Neural progenitor cell (in vitro differentiated cells): ENCODE data around the gene RGS7. TPM values are rescaled to one million over a fixed set of nuclear protein-coding genes. Genes with fewer than 3 reads are reported as not detected.
A peak's percentile ranks its signal among the peaks of the same experiment; 100 is the strongest.

ENCODE experiments used
- DNase-seq: peaks from one replicate; pipeline ENCODE4 v3.0.0-alpha.2; 2016; ENCODE audit warnings: low spot score
- H2AFZ ChIP-seq: fragments of 200-600 bp; sonication (generic); replicated peaks from 2 replicates; pipeline ENCODE4 v1.6.1; 2016; ENCODE audit warnings: antibody characterized with exemption
- H3F3A ChIP-seq: fragments of 200-600 bp; sonication (generic); 2 replicates; pipeline ENCODE4 v1.6.1; 2016; ENCODE audit warnings: antibody characterized with exemption, low read depth
- H3K27ac ChIP-seq: fragments of 200-600 bp; sonication (generic); 2 replicates; pipeline ENCODE4 v1.5.1; 2016; ENCODE audit warnings: mild to moderate bottlenecking
- H3K27me3 ChIP-seq: fragments of 200-600 bp; sonication (generic); 2 replicates; pipeline ENCODE4 v1.6.1; 2016; ENCODE audit warnings: mild to moderate bottlenecking, moderate library complexity
- H3K36me3 ChIP-seq: fragments of 200-600 bp; sonication (generic); 2 replicates; pipeline ENCODE4 v1.5.1; 2016
- H3K4me1 ChIP-seq: fragments of 200-600 bp; sonication (generic); 2 replicates; pipeline ENCODE4 v1.6.1; 2016; ENCODE audit warnings: mixed run types
- H3K4me2 ChIP-seq: fragments of 200-600 bp; sonication (generic); 2 replicates; pipeline ENCODE4 v1.6.1; 2016
- H3K4me3 ChIP-seq: fragments of 200-600 bp; sonication (generic); 2 replicates; pipeline ENCODE4 v1.5.1; 2016
- H3K79me2 ChIP-seq: fragments of 200-600 bp; sonication (generic); 2 replicates; pipeline ENCODE4 v1.6.1; 2016; ENCODE audit warnings: low read depth
- H3K9ac ChIP-seq: fragments of 200-600 bp; sonication (generic); 2 replicates; pipeline ENCODE4 v1.6.1; 2016
- H3K9me3 ChIP-seq: fragments of 200-600 bp; sonication (generic); 2 replicates; pipeline ENCODE4 v1.5.1; 2016; ENCODE audit warnings: low read depth
- H4K20me1 ChIP-seq: fragments of 200-600 bp; sonication (generic); 2 replicates; pipeline ENCODE4 v1.6.1; 2016; ENCODE audit warnings: low read depth
- H3K27ac Mint-ChIP-seq: 3 replicates; pipeline ENCODE4 v1.8.0; 2021; ENCODE audit warnings: mixed read lengths
- H3K27me3 Mint-ChIP-seq: 2 replicates; pipeline ENCODE4 v1.8.0; 2022; ENCODE audit warnings: low read depth, mild to moderate bottlenecking, inconsistent platforms, moderate library complexity, mixed read lengths; ENCODE audit not compliant: insufficient read depth
- H3K36me3 Mint-ChIP-seq: 3 replicates; pipeline ENCODE4 v1.8.0; 2021; ENCODE audit warnings: mixed read lengths
- H3K4me1 Mint-ChIP-seq: 3 replicates; pipeline ENCODE4 v1.8.0; 2021; ENCODE audit warnings: mixed read lengths
- H3K4me3 Mint-ChIP-seq: 3 replicates; pipeline ENCODE4 v1.8.0; 2021; ENCODE audit warnings: mild to moderate bottlenecking, moderate library complexity, mixed read lengths
- H3K9me3 Mint-ChIP-seq: 3 replicates; pipeline ENCODE4 v1.8.0; 2020; ENCODE audit warnings: mixed read lengths
- EZH2 ChIP-seq: fragments of 200-600 bp; sonication (generic); IDR thresholded peaks from 2 replicates; pipeline ENCODE4 v1.6.1; 2017; ENCODE audit warnings: antibody characterized with exemption, mild to moderate bottlenecking, moderate library complexity
- EZH2phosphoT487 ChIP-seq: fragments of 200-600 bp; sonication (generic); IDR thresholded peaks from 2 replicates; pipeline ENCODE4 v1.6.1; 2017; ENCODE audit warnings: antibody characterized with exemption
- total RNA-seq: library from RNA; depleted of rRNA; stranded (reverse); fragments of >200 nt; gene quantifications from 2 replicates; pipeline ENCODE4 v1.2.3, GENCODE V29; 2015; ENCODE audit warnings: low replicate concordance
- TF ChIP-seq, protein P1 (sequence below): fragments of 200-600 bp; sonication (generic); IDR thresholded peaks from 2 replicates; pipeline ENCODE4 v1.5.1; 2017; ENCODE audit warnings: antibody characterized with exemption, mild to moderate bottlenecking

Gene RGS7
- total RNA-seq, 1 donor from 2014 or later, result not detected

DNA sequence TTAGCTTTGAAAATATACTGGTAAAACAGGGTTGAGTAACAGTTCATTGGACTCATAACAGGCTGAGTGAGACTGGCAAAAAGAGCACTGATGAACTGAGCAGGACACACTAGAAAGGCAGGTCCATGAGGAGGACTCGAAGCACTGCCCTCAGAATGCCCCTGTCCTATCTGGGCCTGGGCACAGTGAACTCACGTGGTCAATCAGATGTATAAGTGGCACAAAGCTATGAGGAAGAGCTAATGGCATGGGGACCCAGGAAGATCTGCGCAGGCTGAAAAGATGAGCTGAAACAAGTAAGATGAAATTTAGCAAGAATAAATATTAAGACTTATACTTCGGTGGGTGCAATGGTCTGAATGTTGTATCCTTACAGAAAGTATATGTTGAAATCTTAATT, 9.2 kb upstream of the RGS7 start:
- no peak overlapping the region for H2AFZ ChIP-seq
- no peak for TF ChIP-seq EZH2
- TF ChIP-seq, protein P1, sequence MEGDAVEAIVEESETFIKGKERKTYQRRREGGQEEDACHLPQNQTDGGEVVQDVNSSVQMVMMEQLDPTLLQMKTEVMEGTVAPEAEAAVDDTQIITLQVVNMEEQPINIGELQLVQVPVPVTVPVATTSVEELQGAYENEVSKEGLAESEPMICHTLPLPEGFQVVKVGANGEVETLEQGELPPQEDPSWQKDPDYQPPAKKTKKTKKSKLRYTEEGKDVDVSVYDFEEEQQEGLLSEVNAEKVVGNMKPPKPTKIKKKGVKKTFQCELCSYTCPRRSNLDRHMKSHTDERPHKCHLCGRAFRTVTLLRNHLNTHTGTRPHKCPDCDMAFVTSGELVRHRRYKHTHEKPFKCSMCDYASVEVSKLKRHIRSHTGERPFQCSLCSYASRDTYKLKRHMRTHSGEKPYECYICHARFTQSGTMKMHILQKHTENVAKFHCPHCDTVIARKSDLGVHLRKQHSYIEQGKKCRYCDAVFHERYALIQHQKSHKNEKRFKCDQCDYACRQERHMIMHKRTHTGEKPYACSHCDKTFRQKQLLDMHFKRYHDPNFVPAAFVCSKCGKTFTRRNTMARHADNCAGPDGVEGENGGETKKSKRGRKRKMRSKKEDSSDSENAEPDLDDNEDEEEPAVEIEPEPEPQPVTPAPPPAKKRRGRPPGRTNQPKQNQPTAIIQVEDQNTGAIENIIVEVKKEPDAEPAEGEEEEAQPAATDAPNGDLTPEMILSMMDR, result no peak
- no peak for TF ChIP-seq EZH2phosphoT487
- no peaks in the 10 kb centered on the region for H3K4me1 ChIP-seq
- no peaks in the 10 kb centered on the region for H4K20me1 ChIP-seq
- DNase-seq, result no peak
- no peaks in the 10 kb centered on the region for H3K4me1 Mint-ChIP-seq
- no peaks in the 10 kb centered on the region for H3K36me3 Mint-ChIP-seq
- H3K27ac ChIP-seq, result no peak overlapping the region
- H3K36me3 ChIP-seq, result no peaks in the 10 kb centered on the region
- no peaks in the 10 kb centered on the region for H3K27me3 ChIP-seq
- H3K27ac Mint-ChIP-seq, result no peak overlapping the region
- no peak overlapping the region for H3K4me2 ChIP-seq
- no peak overlapping the region for H3K4me3 ChIP-seq
- no peak overlapping the region for H3K4me3 Mint-ChIP-seq
- no peaks in the 10 kb centered on the region for H3K79me2 ChIP-seq
- H3K27me3 Mint-ChIP-seq, result peaks cover 4% of the 10 kb centered on the region
- no peaks in the 10 kb centered on the region for H3K9me3 ChIP-seq
- H3K9ac ChIP-seq, result no peak overlapping the region
- H3K9me3 Mint-ChIP-seq, result peaks cover 2% of the 10 kb centered on the region
- H3F3A ChIP-seq, result no peaks in the 10 kb centered on the region

DNA sequence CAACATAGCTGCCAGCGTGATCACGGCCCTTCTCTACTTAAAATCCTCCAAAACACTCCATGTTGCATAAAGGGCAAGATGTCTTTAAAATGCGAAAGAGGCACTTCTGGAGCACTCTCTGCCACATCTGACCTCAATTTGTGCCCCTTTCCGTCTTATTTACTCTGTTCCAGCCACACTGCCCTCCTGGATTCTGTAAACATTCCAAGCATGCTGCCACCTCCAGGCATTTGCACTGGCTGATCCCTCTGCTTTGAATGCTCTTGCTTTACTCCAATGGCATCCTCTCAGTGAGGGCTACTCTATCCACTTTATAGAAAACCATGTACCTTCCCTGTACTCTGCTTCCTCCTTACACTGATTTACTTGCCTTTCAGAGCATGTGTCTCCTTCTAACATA, 5.3 kb upstream of the RGS7 start:
- peaks cover 8% of the 10 kb centered on the region for H3K4me1 ChIP-seq
- H3K27me3 ChIP-seq, result peaks cover 26% of the 10 kb centered on the region
- Mint-ChIP-seq H3K36me3 (no peaks in the 10 kb centered on the region), H3K4me3 (no peak overlapping the region), H3K4me1 (peaks cover 4% of the 10 kb centered on the region), H3K9me3 (peaks cover 2% of the 10 kb centered on the region), H3K27ac (no peak overlapping the region), H3K27me3 (peaks cover 9% of the 10 kb centered on the region)
- no peak overlapping the region for H2AFZ ChIP-seq
- H3K9me3 ChIP-seq, result no peaks in the 10 kb centered on the region
- TF ChIP-seq EZH2phosphoT487 (no peak), EZH2 (no peak)
- TF ChIP-seq, protein P1, result no peak
- H3F3A ChIP-seq, result peaks cover 10% of the 10 kb centered on the region
- DNase-seq, result no peak
- peaks cover 3% of the 10 kb centered on the region for H4K20me1 ChIP-seq
- H3K4me3 ChIP-seq, result no peak overlapping the region
- H3K27ac ChIP-seq, result no peak overlapping the region
- H3K4me2 ChIP-seq, result no peak overlapping the region
- no peaks in the 10 kb centered on the region for H3K79me2 ChIP-seq
- H3K9ac ChIP-seq, result no peak overlapping the region
- no peaks in the 10 kb centered on the region for H3K36me3 ChIP-seq

DNA sequence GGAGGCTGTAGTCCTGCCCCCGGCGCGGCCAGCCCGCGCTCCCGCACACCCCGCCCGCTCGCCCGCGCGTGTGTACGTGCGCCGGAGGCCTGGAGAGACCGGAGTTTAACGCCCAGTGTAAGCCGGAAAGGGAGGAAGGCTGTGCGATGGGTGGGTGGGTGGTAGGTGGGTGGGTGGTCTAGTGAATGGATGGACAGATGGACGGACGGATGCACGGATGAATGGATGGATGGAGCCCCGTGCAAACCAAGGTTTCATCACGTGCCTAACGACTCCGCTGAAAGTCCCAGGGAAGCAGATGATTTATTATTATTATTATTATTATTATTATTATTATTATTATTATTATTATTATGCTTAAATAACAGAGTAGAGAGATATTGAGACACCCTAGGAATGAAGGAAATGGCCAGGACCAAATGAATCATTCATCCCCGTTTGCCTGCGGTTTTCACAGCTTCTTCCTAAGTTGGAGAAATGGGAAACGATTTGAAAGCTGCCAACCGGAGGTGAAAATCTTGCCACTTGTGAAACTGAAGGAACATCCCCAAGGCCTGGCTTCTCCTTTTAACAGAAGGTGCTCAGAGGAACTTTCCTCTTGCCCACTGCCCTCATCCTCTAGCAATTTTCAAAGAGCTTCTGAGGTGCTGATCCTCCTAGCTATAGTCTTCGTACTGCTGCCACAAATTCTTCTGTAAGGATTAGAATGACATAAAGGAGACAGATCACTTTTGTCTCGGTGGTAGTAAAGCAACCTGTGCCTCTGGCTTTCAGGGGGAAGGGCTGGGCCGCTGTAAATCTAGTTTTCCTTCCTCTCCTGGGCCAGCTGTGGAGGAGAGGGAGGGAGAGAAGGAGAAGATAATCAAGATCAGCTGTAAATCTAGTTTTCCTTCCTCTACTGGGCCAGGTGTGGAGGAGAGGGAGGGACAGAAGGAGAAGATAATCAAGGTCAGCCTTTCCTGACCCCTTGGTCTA, 648 bp upstream of the RGS7 start:
- DNase-seq, result peak; percentile 19

More for the DNA sequence above, 648 bp upstream of the RGS7 start:
- no peaks in the 10 kb centered on the region for H3K9me3 Mint-ChIP-seq
- Histone ChIP-seq H3K9me3 (no peaks in the 10 kb centered on the region), H3K36me3 (no peaks in the 10 kb centered on the region), H3K79me2 (no peaks in the 10 kb centered on the region), H3K27me3 (peaks cover 72% of the 10 kb centered on the region), H3K4me2 (peak overlapping the region; percentile 99), H3K4me3 (peak overlapping the region; percentile 83), H4K20me1 (peaks cover 11% of the 10 kb centered on the region), H3K4me1 (peaks cover 11% of the 10 kb centered on the region), H3K27ac (no peak overlapping the region), H3K9ac (no peak overlapping the region), H2AFZ (peak overlapping the region; percentile 82), H3F3A (peaks cover 14% of the 10 kb centered on the region)
- peaks cover 16% of the 10 kb centered on the region for H3K27me3 Mint-ChIP-seq
- peak overlapping the region; percentile 89 for H3K4me3 Mint-ChIP-seq
- peaks cover 9% of the 10 kb centered on the region for H3K4me1 Mint-ChIP-seq
- TF ChIP-seq, protein P1, result no peak
- TF ChIP-seq EZH2, result peak; percentile 14
- no peak for TF ChIP-seq EZH2phosphoT487
- H3K27ac Mint-ChIP-seq, result no peak overlapping the region
- no peaks in the 10 kb centered on the region for H3K36me3 Mint-ChIP-seq
